CD4-positive, alpha-beta T cell treated with Interleukin-6 for 4 hours (primary cell): ENCODE results near the gene TMEM187.

Experiments
- DNase-seq: peaks from one replicate; pipeline ENCODE4 v3.0.0-alpha.2; 2020; ENCODE audit warnings: mixed read lengths

The TMEM187 gene

DNA sequence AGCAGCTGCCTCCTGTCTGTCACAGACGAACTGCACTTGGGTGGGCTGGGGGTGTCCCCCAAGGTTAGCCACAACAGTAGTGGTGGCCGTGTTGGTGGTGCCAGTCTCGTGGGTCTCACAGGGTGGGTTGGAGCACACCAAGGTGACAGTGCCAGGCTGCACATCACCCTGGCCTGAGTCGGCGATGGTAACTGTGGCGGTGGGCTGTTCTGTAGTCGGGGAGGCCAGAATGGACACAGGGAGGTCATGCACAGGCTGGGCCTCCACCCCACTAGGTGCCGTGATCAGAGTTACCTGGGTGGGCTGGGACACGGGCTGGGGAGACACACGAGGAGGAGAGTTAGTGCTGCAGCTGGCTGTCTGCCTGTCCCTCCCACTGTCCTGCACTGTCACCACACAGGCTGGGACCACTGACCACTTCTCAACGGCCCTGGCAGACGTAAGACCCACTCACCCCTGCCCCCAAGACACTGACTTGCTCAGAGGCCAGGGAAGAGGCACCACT, 17.3 kb upstream of the TMEM187 start:
- no peak for DNase-seq

DNA sequence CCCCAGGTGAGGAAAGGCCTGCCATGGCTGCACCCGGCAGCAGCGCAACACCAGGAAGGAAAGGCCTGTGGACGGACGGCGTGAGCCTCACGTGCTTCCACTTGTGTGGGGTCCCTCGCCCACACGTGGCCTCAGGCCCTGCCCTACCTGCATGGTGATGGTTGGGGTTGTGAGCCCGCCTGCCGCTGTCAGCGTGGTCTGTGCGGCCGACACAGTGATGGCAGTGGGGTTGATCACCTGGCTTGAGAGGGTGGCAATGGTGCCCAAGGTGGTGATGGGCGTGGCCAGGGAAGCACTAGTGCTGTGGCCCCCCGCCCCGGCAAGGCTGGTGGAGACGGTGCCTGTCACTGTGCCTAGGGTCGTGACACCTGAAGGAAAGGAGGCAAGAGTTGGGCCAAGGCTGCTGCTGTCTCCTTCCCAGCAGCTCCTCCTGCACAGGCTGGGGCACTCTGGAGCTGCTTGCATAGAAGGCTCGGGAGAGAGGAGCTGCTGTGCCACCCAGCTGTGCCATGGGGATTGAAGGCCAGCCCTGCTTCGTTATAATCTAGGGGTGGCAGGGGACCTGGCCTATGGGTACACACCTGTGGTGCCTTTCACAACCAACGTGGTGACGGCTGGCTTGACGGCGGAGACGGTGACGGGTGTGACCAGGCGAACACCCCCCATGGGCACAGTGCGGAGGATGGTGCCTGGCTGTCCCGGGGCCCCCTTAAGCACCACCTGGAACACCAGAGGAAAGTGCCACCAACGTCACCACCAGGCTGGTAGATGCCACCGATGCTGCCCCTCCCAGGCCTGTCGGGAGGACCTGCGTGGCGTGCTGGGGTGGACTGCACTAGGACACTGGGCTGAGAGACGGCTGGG, 16.3 kb upstream of the TMEM187 start:
- peak; percentile 1 for DNase-seq

DNA sequence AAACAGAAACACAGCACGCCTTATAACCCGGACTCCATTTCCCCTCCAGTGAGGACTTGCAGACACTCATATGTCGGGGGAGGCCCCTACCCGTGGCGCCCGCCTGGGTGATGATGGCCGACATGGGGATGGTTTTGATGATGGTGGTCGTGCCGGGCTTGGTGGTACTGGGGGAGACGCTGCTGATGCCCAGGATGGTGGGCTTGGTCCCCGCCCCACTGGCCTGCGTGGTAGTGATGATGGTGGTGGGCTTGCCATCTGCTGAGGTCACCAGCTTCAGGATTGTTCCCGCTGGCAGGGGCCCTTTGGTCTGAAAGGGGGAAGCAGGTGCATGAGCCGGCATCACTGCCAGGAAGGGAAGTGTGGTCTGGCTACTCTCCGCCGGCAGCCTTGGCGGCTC, 15.3 kb upstream of the TMEM187 start:
- DNase-seq: peak; percentile 1

DNA sequence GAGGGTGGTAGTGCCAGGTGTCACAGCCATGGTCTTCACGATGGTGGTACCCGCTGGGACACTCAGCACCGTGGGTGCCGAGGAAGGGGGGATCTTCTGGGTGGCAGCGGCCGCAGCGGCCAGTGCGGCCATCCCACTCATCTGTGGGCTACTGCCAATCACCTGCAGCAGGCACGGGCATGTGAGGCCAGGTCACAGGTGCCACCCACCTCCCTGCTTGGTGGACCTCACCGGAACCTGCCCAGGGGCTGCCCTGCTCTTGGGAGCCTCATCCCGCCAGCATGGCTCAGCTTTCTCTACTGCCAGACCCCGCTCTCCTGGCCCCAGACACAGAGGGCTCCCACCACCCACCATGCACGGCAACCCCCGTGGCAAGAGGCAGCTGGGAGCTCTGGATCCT, 13.9 kb upstream of the TMEM187 start:
- DNase-seq: no peak

DNA sequence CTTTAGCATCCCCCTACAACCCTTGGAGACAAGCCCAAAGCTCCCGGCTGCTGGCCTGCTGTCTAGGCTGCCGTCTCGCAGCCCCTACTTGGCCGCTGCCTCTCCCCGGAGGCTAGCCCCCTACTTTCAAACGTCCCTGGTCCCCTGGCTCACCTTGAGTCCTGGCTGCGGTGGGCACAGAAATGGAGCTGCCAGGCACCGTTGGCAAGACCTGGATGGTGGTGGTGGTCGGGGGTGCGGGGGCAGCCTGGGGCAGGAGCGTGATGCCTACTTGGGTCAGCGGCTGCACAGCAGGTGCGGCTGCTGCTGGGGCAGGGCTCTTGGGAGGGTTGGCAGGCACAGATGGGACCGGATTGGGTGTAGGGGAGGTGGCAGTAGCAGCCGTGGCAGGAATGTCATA, 12.9 kb upstream of the TMEM187 start:
- DNase-seq: no peak

DNA sequence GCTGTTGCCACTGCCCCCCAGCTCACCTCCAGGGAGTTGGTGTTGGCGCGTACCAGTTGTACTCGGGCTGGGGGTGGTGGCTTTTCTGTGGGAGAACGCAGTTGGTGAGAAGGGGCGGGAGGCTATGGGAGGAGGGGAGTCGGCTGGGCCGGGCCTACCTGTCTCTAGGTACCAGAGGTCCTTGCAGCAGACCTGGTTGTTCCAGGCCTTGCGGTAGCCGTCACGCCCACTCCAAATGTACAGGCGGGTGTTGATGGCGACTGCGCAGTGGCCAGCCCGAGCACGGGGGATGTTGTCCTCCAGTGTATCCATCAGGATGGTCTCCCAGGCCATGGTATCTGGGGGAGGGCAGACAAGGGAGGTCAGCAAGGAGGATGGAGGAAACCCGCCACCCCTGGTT, 12.5 kb upstream of the TMEM187 start:
- no peak for DNase-seq

DNA sequence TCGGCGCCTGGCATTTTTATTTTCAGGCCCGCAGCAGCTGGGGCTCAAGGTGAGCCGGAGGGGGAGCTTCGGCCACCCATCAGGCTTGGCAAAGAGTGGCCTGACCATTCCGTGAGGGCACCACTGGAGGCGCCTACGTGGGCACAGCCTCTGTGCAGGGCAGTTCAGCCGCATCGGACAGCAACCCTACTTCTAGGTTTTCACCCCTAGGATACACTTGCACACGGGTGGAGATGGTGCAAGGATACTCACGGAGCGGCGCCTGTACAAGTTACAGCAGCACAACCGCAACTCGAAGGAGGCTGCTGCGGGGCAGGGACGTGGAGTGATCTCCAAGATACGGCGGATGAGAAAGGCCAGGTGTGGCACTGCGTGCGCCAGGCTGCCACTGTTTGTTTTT, 11.8 kb upstream of the TMEM187 start:
- peak; percentile 1 for DNase-seq

DNA sequence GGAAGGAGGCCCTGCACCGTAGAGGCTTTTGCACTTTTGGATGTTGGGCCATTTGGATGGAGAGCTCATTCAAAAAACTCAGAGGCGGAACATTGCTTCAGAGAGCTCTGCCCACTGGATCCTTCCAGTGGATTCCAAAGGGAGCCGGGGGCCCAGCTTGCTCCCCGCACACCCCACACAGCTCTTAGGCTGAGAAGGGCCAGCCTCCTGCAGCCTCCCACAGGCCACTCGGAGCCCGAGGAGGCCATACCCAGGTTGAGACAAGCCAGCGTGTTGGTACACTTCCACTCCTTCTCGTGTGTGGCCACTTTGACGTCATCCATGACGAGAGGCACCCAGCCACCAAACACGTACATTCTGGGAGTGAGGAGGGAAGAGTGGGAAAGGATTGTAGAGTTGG, 11.3 kb upstream of the TMEM187 start:
- DNase-seq: no peak

DNA sequence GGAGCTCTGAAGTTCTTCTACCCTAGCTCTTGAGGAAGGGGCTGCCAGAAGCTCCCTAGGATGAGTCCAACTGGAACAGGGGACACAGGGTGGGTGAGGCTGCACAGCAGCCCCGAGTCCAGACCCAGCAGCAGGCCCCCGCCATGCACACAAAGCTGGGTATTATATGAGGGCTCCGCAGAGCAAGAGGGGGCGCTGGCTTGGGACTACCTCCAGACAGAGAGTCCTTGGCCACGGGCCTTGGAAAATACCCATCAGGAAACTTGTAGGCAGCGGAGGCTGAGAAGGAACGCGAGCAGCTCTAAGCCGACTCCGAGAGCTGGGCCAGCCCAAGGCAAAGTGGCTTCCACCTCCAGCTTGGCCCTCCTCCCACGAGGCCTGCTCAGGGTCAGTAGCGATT, 9.0 kb upstream of the TMEM187 start:
- DNase-seq: no peak

DNA sequence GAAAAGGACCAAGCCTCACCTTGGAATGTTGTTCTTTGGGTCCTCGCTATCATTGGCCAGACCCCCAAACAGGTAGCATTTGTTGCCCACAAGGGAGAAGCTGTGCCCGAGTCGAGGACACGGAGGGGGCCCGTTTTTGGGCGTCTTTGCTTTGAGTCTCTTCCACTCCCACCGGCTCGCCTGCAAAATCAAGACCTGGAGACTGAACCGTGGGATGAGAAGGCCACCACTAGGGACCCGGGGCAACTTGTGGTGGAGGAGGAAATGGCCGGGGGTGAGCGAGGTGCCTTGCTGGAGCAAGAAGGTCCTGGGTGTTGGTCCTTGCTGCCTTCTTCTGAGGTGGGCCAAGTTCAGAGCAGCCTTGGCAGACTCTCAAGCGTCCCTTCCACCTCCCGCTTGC, 8.4 kb upstream of the TMEM187 start:
- no peak for DNase-seq

DNA sequence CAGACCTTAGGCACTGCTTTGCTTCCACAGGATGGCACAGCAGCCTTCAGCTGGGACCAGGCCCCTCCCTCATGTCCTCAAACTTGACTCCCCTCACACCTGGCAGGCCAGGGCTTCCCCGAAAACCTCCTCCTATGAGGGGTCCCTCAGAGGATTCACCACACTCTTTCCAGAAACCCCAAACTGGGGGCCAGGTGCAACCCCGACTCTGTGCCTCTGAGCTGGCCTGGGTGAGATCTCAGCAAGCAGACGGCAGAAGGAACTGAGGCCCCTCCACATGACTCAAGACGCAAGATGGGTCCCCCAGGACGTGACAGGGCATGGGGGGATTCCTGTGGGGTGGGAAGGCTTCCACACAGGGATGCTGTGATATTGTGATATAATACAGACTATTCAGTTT, 7.1 kb upstream of the TMEM187 start:
- no peak for DNase-seq

DNA sequence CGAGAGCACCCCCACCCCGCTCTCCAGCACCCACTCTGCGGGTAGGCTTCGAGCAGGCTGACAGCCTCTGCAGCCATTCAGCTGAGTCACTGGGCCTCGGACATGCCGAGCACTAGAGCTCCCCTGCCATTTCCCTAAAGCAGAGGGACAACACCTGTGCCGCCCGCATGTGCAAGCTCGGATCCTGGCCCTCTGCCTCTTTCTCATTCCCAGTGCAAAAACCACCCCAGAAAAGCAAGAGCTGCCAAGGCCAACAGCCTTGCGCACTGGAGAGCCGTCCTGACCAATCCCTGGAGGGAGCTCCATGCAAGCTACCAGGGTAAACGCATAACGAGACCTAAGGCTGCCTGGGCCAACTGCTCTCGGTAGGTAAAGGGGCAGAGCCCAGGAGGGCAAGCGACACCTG, 6.3 kb upstream of the TMEM187 start:
- DNase-seq: no peak

DNA sequence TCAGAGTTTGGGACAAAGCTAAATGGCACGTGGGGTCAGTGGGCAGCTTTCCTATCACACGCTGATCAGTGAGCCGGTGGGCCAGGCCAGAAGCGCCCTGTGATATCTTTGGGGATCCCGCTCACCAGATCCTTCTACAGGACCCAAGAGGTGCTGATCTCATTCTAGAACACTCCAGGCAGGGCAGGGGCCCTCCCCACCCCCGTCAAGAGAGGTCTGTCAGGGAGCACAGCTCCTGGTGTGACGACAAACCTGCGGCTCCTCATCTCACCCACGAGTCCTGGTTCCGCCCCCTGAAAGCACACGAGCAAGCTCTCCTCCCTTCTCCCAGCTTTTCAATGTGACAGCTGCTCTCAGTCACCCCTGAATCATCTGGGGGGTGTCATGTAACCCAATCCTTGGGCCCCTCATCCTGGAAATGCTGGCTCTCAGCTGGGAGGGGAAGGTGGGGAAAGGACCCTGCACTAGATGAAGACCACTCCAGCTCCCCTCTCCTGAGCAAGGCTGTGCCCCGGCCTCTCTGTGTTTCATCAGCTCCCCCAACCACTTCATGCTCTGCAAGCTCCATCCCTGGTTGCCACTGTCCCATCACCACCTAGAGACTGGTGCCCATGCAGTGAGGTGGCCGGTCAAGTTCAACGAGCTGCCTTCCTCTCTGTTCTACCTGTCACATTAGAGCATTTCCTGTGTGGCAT, 5.6 kb upstream of the TMEM187 start:
- no peak for DNase-seq

DNA sequence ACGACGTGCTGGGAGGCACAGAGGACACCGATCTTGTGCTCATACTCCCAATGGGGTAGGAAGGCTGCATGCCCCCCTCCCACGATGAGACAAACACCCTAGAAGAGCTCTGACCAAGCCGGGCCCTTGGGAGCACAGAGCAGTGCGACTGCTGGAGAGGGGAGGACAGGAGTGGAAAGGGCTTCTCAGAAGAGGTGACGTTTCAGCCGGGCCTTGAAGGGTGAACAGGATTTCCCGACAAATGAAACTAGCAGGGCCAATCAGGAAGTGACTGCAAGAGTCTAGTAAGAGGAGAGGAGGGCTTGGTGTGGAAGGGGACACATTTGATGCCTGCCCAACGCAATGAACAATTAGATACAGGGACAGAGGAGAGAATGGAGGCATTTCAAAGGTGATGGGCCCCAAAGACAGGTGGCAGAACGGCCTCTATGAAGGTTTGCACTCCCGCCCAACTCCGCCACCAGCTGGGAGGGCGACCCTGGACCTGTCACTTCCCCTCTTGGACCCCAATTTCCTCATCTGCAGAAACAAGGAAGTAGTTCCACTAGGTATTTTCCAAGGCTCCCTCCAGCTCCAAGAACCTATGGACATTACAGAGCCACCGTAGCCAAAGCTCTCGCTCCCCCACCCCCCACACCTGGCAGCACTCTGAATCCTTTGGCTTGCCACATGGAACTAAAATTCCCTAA, 4.9 kb upstream of the TMEM187 start:
- peak; percentile 53 for DNase-seq

DNA sequence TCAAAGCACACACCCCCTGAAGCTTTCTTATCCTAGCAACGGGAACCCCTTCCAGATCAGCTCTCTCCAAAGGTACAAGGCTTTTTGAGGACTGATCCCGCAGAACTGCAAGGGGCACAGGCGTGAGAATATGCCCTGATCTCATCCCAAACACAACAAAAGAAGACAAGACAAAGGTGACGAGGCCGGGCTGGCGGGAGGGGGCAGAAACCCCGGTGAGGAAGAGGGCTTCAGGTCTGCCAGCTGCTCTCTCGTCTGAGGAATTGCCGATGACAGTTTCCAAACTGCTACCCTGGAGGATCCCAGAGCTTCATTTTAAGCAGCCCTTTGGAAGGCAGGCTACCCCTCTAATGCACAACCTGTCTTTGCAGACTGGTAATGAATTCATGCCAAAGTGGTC, 4.3 kb upstream of the TMEM187 start:
- DNase-seq: peak; percentile 24

DNA sequence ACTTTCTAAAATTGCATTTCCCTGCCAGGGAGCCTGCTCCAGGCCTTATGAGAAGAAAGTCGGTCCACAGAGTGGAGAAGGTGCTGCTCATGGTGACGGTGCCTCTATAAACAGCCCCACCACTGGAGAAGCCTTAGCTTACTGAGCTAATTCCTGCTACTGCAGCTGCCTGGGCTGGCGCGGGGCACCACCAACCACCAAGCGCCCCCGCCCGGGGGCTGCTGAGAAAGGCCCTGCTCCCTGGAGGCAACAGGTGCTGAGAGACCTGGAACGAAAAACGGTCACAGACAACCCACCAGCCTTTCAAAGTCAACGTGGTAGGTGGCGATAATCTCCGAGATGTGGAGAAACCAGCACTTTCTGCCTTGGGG, 3.8 kb upstream of the TMEM187 start:
- DNase-seq: peak; percentile 68

DNA sequence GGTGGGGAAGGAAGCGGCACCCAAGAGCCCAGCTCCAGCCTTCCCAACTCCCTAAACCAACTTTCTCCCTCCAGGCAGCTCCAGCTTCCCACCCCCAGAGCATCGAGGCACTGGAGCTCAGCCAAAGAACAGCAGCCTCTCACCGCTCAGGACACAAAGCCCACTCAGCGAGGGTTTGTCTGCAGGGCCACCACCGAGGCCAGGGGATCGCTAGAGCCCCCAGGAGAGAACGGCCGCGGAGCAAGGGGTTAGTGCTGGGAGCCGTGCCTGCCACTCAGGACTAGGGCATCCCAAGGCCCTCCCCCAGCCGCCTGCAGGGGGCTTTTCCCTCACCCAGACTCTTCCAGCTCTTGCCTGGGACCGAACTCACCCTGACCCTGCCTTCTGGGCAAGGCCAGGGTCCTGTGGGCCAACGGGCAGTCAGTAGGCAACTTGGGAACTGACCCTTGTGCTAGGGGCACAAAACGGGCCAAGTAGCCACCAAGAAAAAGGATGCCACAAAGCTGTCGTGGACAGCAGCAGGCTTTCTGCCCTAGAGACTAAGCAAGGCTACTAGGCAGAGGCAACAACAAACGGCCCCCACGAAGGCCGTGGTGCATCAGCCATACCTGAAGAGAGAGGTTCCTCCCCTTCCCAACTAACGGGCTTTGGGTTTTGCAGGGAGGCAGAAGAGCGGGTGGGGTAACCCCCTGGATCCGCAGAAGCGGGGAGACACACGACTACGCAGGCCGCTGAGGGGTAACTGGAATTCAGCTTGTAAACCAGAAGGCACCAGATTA, 3.2 kb upstream of the TMEM187 start:
- peak; percentile 13 for DNase-seq

DNA sequence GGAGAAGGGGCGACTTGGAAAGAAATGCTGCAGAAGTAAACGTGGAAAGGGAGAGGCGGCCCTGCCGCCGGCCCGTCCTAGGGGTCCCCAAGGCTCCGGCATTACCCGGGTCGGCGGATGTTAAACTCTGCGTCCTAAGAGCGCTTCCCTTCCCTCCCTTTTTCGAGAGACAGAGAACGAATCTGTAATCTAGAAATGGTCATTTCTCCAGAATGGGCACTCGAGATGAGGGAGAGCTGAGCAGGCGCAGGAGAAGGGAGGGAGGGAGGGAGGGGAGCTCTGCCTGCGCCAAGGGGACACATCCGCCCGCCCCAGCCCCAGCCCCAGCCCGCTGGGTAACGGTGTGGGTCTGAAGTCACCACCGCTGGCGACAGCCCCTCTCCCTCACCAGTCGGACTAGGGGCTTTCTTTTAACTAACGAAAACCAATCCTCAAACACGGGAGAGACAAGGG, 2.6 kb upstream of the TMEM187 start:
- no peak for DNase-seq

DNA sequence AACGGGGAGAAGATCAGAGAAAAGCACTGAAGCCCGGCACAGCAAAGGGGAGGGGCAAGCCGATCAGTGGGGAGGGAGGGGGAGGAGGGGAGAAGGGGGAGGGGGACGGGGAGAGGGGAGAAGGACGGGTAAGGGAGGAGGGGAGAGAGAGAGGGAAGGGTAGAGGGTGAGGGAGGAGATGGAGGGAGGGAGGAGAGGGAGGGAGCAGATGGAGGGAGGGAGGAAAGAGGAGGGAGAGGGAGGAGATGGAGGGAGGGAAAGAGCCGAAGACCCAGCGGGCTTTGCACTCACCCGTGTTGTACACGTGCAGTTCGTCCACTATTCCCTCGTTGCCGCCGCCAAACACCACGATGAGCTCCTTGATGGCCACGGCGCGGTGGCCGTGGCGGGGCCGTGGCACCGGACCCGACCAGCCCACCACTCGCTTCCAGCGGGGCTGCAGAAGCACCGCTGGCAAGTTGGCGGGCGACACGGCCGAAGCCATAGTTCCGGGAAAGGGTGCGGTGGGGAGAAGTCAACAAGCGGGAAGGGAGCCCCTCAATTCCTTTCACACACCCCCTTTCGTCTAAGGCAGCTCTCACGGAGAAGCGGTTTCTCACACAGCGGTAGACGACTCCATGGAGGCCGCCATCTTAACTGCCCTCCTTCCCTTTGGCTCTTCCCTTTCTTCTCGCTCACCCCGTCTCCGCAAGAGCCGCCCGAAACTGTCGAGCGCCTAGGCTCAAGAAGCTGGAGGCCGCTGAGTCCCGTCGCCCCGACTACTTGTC, 2.0 kb upstream of the TMEM187 start:
- DNase-seq: peak; percentile 54

DNA sequence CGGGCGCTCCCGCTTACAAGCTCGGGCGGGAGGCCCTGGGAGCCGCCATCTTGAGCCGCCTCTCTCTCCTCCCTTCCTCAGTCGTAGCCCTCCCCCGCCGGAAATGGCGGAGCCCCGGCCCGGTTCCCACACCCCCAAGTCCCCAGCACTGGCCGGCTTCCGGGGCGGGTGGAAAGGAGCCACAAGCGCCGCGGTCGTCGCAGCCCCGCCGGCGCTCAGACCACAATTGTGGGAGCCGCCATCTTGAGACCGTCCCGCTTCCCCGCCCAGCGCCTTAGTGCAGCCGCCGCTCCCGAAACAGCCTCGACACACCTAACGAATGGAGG, 1.5 kb upstream of the TMEM187 start:
- peak; percentile 95 for DNase-seq

DNA sequence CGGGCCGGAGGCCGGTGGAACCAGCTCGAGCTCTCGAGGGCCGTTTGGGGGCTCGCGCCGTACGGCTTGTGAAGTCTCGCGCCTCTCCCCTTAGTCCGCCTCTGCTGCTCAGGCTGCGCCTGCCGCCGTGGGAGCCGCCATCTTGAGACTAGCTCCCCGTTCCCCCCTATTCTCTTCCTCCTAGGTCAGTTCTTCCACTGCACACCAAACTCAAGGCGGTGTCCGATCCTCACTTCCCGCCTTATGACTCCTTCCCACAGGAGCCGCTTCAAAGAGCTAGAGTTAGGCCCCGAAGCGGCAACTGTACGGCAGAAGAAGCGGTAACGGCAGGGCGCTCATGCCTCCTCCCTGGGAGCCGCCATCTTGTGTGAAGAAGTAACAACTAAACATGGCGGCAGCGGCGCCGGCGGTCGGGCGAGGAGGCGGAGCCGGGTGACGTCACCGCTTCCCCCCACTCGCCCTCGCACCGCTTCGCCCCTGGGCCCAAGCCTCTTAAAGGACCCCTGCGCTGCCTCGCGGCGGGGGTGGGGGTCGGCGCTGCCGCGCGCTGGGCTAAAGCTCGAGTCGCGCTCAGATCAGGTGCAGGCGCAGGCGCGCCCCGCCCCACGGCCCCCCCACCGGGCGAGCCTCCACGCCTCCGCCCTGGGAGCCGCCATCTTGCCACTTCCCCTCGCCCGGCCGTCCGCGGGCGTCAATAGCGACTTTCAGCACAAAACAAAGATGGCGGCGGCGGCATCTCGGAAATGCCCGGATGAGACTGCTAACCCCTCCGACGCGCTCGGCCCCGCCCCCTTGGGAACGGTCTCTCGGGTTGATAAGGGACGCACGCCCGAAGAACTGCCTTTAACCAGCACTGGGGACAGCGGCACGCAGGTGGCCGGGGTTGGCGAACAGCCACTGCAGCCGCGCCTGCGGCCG, 845 bp upstream of the TMEM187 start, which contains the start of gene HCFC1:
Gene HCFC1, minus strand, starts transcription at position 369 of the 918 bp plus-strand sequence. CDS start 978 bp downstream, outside the sequence.
- DNase-seq: peak; percentile 95
